GM12878 (cell line): Measurements from ENCODE around the gene SPATA46. TPM values are rescaled to one million over a fixed set of nuclear protein-coding genes. Genes with fewer than 3 reads are reported as not detected.

Source experiments
- BMI1 ChIP-seq: fragments of 450-650 bp; IDR thresholded peaks from 2 replicates; pipeline ENCODE4 v1.6.1; 2016; ENCODE audit warnings: mild to moderate bottlenecking, moderate library complexity, borderline replicate concordance
- CBX5 ChIP-seq: sonication (generic); IDR thresholded peaks from 2 replicates; pipeline ENCODE4 v1.6.1; 2016; ENCODE audit warnings: low read depth, moderate library complexity, mild to moderate bottlenecking, inconsistent platforms
- CREB1 ChIP-seq: IDR thresholded peaks from 2 replicates; pipeline ENCODE4 v1.6.1; 2012; ENCODE audit warnings: low read depth, mild to moderate bottlenecking, inconsistent platforms
- CREM ChIP-seq: IDR thresholded peaks from 2 replicates; pipeline ENCODE4 v1.6.1; 2014; ENCODE audit warnings: antibody characterized with exemption, low read depth
- EGR1 ChIP-seq, 2 experiments: IDR thresholded peaks; 1 replicate in 1 of 2; 2 replicates in 1 of 2; pipeline ENCODE4 v1.6.1; 2011 to 2012; ENCODE audit warnings: low read depth in 2 of 2, low read length in 2 of 2, borderline replicate concordance in 1 of 2, mild to moderate bottlenecking in 1 of 2, moderate library complexity in 1 of 2
- EZH2 ChIP-seq: IDR thresholded peaks from 2 replicates; pipeline ENCODE4 v1.6.1; 2012; ENCODE audit warnings: low read depth, mild to moderate bottlenecking, control low read depth, inconsistent platforms, low read length, borderline replicate concordance; ENCODE audit not compliant: control insufficient read depth
- FOXM1 ChIP-seq: IDR thresholded peaks from 2 replicates; pipeline ENCODE4 v1.6.1; 2012; ENCODE audit warnings: low read depth, mild to moderate bottlenecking, inconsistent platforms, low read length, moderate library complexity
- HCFC1 ChIP-seq: fragments of 150-350 bp; IDR thresholded peaks from 2 replicates; pipeline ENCODE4 v1.6.1; 2014; ENCODE audit warnings: low read length
- HDGF ChIP-seq: fragments of 450-650 bp; IDR thresholded peaks from 2 replicates; pipeline ENCODE4 v1.6.1; 2016; ENCODE audit warnings: antibody characterized with exemption
- IKZF1 ChIP-seq: fragments of 450-650 bp; conservative IDR thresholded peaks from 2 replicates; pipeline ENCODE4 v1.6.1; 2017; ENCODE audit warnings: antibody characterized with exemption, mild to moderate bottlenecking
- IRF4 ChIP-seq: IDR thresholded peaks from 2 replicates; pipeline ENCODE4 v1.6.1; 2011; ENCODE audit warnings: low read depth, low read length
- MEF2A ChIP-seq: IDR thresholded peaks from 2 replicates; pipeline ENCODE4 v1.6.1; 2011; ENCODE audit warnings: low read depth, mild to moderate bottlenecking, low read length, moderate library complexity; ENCODE audit not compliant: insufficient read depth
- MYB ChIP-seq: fragments of 150-350 bp; IDR thresholded peaks from 2 replicates; pipeline ENCODE4 v1.6.1; 2014; ENCODE audit warnings: mild to moderate bottlenecking, low read depth, low read length, borderline replicate concordance
- NFYA ChIP-seq: IDR thresholded peaks from 2 replicates; pipeline ENCODE4 v1.6.1; 2011; ENCODE audit warnings: low read depth, mild to moderate bottlenecking, low read length, improper control_type of control experiment, borderline replicate concordance
- NR2C1 ChIP-seq: fragments of 450-650 bp; IDR thresholded peaks from 2 replicates; pipeline ENCODE4 v1.6.1; 2017; ENCODE audit warnings: antibody characterized with exemption, mild to moderate bottlenecking, moderate library complexity
- POLR2AphosphoS2 ChIP-seq: IDR thresholded peaks from 2 replicates; pipeline ENCODE4 v1.6.1; 2011; ENCODE audit warnings: low read depth, mild to moderate bottlenecking, low read length, improper control_type of control experiment, moderate library complexity
- POU2F2 ChIP-seq: IDR thresholded peaks from 3 replicates; pipeline ENCODE4 v1.6.1; 2011; ENCODE audit warnings: low read depth, mild to moderate bottlenecking, low read length, borderline replicate concordance
- RAD21 ChIP-seq: IDR thresholded peaks from 2 replicates; pipeline ENCODE4 v1.6.1; 2011; ENCODE audit warnings: mild to moderate bottlenecking, low read depth, low read length, moderate library complexity; ENCODE audit not compliant: insufficient read depth
- SMAD1 ChIP-seq: fragments of 450-650 bp; IDR thresholded peaks from 2 replicates; pipeline ENCODE4 v1.6.1; 2018; ENCODE audit warnings: mild to moderate bottlenecking, low read depth; ENCODE audit not compliant: partially characterized antibody
- SREBF1 ChIP-seq: IDR thresholded peaks from 2 replicates; pipeline ENCODE4 v1.6.1; 2012; ENCODE audit warnings: mild to moderate bottlenecking, low read length
- SREBF2 ChIP-seq: IDR thresholded peaks from 2 replicates; pipeline ENCODE4 v1.6.1; 2012; ENCODE audit warnings: mild to moderate bottlenecking, low read length
- SRF ChIP-seq, 2 experiments: IDR thresholded peaks; 2 replicates each; pipeline ENCODE4 v1.6.1; 2011; ENCODE audit warnings: low read depth in 2 of 2, low read length in 2 of 2, mild to moderate bottlenecking in 1 of 2, moderate library complexity in 1 of 2
- TCF12 ChIP-seq: IDR thresholded peaks from 2 replicates; pipeline ENCODE4 v1.6.1; 2011; ENCODE audit warnings: low read depth, mild to moderate bottlenecking, low read length
- ZNF24 ChIP-seq: fragments of 450-650 bp; IDR thresholded peaks from 2 replicates; pipeline ENCODE4 v1.6.1; 2017; ENCODE audit warnings: antibody characterized with exemption, mild to moderate bottlenecking
- polyA plus RNA-seq, 11 experiments: library from polyadenylated mRNA; depleted of rRNA in 4 of 11; unstranded in 6 of 11; stranded (reverse) in 5 of 11; fragments of >200 nt; fragmentation: Nextera tagmentation in 4 of 11; fragmentation: Illumina TruSeq in 1 of 11; extraction: Ambion mirVana in 4 of 11; extraction: Trizol in 1 of 11; gene quantifications; 1 replicate in 1 of 11; 2 replicates in 10 of 11; pipeline versions ENCODE4 v1.2.1 to v1.2.3, GENCODE V29; 2011 to 2016; ENCODE audit warnings: inconsistent platforms in 2 of 11, missing spikeins in 2 of 11, low read depth in 1 of 11
- total RNA-seq, 4 experiments: library from RNA; depleted of rRNA in 3 of 4; stranded (reverse); fragments of >200 nt in 3 of 4; fragmentation: Illumina TruSeq in 1 of 4; extraction: Trizol in 1 of 4; gene quantifications; 2 replicates each; pipeline versions ENCODE4 v1.2.1 to v1.2.3, GENCODE V29; 2013 to 2021
- TF ChIP-seq, protein P1 (sequence below): fragments of 450-650 bp; IDR thresholded peaks from 2 replicates; pipeline ENCODE4 v1.6.1; 2017; ENCODE audit warnings: mild to moderate bottlenecking, low read depth, inconsistent platforms; ENCODE audit not compliant: poor library complexity, severe bottlenecking
- TF ChIP-seq, protein P2 (sequence below): fragments of 450-650 bp; IDR thresholded peaks from 2 replicates; pipeline ENCODE4 v1.6.1; 2017; ENCODE audit warnings: antibody characterized with exemption, mild to moderate bottlenecking, moderate library complexity
- TF ChIP-seq, protein P3 (sequence below): IDR thresholded peaks from 2 replicates; pipeline ENCODE4 v1.6.1; 2012; ENCODE audit warnings: low read depth, low read length, improper control_type of control experiment

SPATA46 gene
- total and polyA plus RNA-seq, 10 of the 15 experiments (the other 5 are each of a cell fraction or from before 2014, with no cell fraction given): not detected

DNA sequence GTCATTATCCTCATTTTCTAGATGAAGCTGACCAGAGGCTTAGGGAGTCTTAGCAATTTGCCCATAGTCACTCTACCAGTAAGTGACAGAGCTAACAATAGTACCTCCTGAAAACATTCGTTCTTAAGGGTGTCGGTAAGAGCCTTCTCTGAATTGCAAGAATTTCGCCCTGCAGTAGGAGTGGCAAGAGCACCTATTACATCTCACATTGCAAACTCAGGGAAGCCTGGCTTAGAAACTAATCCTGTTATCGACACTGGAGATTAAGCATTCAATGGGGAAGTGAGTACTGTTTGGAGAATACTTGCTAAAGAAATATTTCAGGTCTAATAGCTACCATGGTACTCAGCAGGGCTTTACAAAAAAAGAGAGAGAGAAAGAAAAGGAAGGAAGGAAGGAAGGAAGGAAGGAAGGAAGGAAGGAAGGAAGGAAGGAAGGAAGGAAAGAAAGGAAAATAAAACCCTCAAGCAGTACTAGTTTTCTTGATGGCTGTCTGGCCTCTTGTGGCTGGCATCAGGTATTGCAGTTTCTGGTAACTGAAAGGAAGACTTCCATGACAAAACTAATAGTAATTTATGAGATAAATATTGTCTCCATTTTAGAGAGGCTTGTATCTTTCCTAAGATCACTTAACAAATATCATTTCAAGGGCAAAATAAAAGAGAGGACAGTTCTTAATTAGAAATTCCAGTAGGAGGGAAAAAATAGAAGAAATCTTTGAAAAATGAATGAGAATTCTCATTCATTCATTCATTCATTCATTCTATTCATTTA lies 15.3 kb upstream of the SPATA46 start (continued):
- peak; percentile 77 for TF ChIP-seq RAD21
- TF ChIP-seq SREBF1: no peak
- no peak for TF ChIP-seq CBX5
- TF ChIP-seq, protein P1, sequence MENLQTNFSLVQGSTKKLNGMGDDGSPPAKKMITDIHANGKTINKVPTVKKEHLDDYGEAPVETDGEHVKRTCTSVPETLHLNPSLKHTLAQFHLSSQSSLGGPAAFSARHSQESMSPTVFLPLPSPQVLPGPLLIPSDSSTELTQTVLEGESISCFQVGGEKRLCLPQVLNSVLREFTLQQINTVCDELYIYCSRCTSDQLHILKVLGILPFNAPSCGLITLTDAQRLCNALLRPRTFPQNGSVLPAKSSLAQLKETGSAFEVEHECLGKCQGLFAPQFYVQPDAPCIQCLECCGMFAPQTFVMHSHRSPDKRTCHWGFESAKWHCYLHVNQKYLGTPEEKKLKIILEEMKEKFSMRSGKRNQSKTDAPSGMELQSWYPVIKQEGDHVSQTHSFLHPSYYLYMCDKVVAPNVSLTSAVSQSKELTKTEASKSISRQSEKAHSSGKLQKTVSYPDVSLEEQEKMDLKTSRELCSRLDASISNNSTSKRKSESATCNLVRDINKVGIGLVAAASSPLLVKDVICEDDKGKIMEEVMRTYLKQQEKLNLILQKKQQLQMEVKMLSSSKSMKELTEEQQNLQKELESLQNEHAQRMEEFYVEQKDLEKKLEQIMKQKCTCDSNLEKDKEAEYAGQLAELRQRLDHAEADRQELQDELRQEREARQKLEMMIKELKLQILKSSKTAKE: no peak
- no peak for TF ChIP-seq HCFC1
- TF ChIP-seq BMI1: no peak
- no peak for TF ChIP-seq POLR2AphosphoS2
- peak; percentile 69 for TF ChIP-seq IKZF1
- TF ChIP-seq NR2C1: no peak
- TF ChIP-seq SMAD1: no peak
- TF ChIP-seq POU2F2: no peak
- TF ChIP-seq TCF12: no peak
- TF ChIP-seq SRF (IDR thresholded peaks at IDR 0.05; ENCODE audit: low read depth in 2 of 2, low read length in 2 of 2): no peak
- TF ChIP-seq EZH2: no peak
- peak; percentile 92 for TF ChIP-seq ZNF24
- no peak for TF ChIP-seq MEF2A
- TF ChIP-seq MYB: no peak
- TF ChIP-seq, protein P2, sequence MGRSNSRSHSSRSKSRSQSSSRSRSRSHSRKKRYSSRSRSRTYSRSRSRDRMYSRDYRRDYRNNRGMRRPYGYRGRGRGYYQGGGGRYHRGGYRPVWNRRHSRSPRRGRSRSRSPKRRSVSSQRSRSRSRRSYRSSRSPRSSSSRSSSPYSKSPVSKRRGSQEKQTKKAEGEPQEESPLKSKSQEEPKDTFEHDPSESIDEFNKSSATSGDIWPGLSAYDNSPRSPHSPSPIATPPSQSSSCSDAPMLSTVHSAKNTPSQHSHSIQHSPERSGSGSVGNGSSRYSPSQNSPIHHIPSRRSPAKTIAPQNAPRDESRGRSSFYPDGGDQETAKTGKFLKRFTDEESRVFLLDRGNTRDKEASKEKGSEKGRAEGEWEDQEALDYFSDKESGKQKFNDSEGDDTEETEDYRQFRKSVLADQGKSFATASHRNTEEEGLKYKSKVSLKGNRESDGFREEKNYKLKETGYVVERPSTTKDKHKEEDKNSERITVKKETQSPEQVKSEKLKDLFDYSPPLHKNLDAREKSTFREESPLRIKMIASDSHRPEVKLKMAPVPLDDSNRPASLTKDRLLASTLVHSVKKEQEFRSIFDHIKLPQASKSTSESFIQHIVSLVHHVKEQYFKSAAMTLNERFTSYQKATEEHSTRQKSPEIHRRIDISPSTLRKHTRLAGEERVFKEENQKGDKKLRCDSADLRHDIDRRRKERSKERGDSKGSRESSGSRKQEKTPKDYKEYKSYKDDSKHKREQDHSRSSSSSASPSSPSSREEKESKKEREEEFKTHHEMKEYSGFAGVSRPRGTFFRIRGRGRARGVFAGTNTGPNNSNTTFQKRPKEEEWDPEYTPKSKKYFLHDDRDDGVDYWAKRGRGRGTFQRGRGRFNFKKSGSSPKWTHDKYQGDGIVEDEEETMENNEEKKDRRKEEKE: no peak
- no peak for TF ChIP-seq IRF4
- TF ChIP-seq EGR1 (IDR thresholded peaks at IDR 0.05; ENCODE audit: borderline replicate concordance in 1 of 2, low read depth in 2 of 2, low read length in 2 of 2): no peak
- TF ChIP-seq CREB1: no peak
- TF ChIP-seq HDGF: no peak
- no peak for TF ChIP-seq NFYA
- no peak for TF ChIP-seq FOXM1
- no peak for TF ChIP-seq CREM
- no peak for TF ChIP-seq SREBF2
- TF ChIP-seq, protein P3, sequence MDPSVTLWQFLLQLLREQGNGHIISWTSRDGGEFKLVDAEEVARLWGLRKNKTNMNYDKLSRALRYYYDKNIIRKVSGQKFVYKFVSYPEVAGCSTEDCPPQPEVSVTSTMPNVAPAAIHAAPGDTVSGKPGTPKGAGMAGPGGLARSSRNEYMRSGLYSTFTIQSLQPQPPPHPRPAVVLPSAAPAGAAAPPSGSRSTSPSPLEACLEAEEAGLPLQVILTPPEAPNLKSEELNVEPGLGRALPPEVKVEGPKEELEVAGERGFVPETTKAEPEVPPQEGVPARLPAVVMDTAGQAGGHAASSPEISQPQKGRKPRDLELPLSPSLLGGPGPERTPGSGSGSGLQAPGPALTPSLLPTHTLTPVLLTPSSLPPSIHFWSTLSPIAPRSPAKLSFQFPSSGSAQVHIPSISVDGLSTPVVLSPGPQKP: no peak
